Retinal pigment epithelial cell (primary cell): Measurements from ENCODE around the gene CIPC.

Experiments
- DNase-seq: peaks from one replicate; pipeline ENCODE4 v3.0.0-alpha.2; 2010; ENCODE audit warnings: low read depth
- H3K4me3 ChIP-seq: 2 replicates; pipeline ENCODE4 v1.5.1; 2011; ENCODE audit warnings: mild to moderate bottlenecking, low read length, control low read depth, moderate library complexity
- CTCF ChIP-seq: conservative IDR thresholded peaks from 2 replicates; pipeline ENCODE4 v1.5.1; 2011; ENCODE audit warnings: low read depth, low read length, control low read depth, inconsistent platforms

Gene CIPC

GRCh38 chr14:77120771-77121743 lies 23.0 kb downstream of the CIPC start:
- no peak for TF ChIP-seq CTCF
- DNase-seq: no peak
- H3K4me3 ChIP-seq: no peak overlapping the region

- DNase-seq: no peak
These were observed 24.6 kb downstream of the CIPC start for GRCh38 chr14:77122526-77123125.

GRCh38 chr14:77123381-77124325 lies 25.6 kb downstream of the CIPC start:
- DNase-seq: no peak
- no peak for TF ChIP-seq CTCF
- H3K4me3 ChIP-seq: no peak overlapping the region

More at GRCh38 chr14:77122526-77123125, 24.6 kb downstream of the CIPC start:
- H3K4me3 ChIP-seq: no peak overlapping the region
- TF ChIP-seq CTCF: no peak

- TF ChIP-seq CTCF: no peak
- no peak for DNase-seq
- peak overlapping the region; percentile 48 for H3K4me3 ChIP-seq
These were observed 26.6 kb downstream of the CIPC start for GRCh38 chr14:77124345-77125280.

GRCh38 chr14:77125281-77125801 lies 27.3 kb downstream of the CIPC start:
- no peak for DNase-seq
- TF ChIP-seq CTCF: no peak
- H3K4me3 ChIP-seq: peak overlapping the region; percentile 24

GRCh38 chr14:77125823-77126325 lies 27.8 kb downstream of the CIPC start:
- TF ChIP-seq CTCF: no peak
- no peak overlapping the region for H3K4me3 ChIP-seq
- DNase-seq: no peak
